Fibroblast of villous mesenchyme (primary cell): ENCODE data around the gene TSPAN3. TPM values are rescaled to one million over a fixed set of nuclear protein-coding genes. Genes with fewer than 3 reads are reported as not detected.

Source experiments
- DNase-seq: peaks from one replicate; pipeline ENCODE4 v3.0.0-alpha.2; 2010; ENCODE audit warnings: low read depth
- H3K4me3 ChIP-seq: 2 replicates; pipeline ENCODE4 v1.5.1; 2011; ENCODE audit warnings: low read depth, mild to moderate bottlenecking, low read length
- CTCF ChIP-seq: IDR thresholded peaks from 2 replicates; pipeline ENCODE4 v1.5.1; 2012; ENCODE audit warnings: low read depth, mild to moderate bottlenecking, low read length; ENCODE audit not compliant: insufficient read depth
- total RNA-seq: library from RNA; depleted of rRNA; stranded (reverse); fragments of >200 nt; gene quantifications from 2 replicates; pipeline ENCODE4 v1.2.3, GENCODE V29; 2012

TSPAN3 gene
- total RNA-seq, 1 donor = 203 TPM

- TF ChIP-seq CTCF = no peak
- DNase-seq = no peak
- H3K4me3 ChIP-seq = no peak overlapping the region
Observed at GRCh38 chr15:77097921-77098320, 27.0 kb upstream of the TSPAN3 start.

GRCh38 chr15:77097248-77097721 lies 26.4 kb upstream of the TSPAN3 start:
- DNase-seq = no peak
- TF ChIP-seq CTCF = no peak
- no peak overlapping the region for H3K4me3 ChIP-seq

- no peak overlapping the region for H3K4me3 ChIP-seq
- no peak for TF ChIP-seq CTCF
- DNase-seq = no peak
Observed at GRCh38 chr15:77096541-77096940, 25.6 kb upstream of the TSPAN3 start.

GRCh38 chr15:77096138-77096537 lies 25.2 kb upstream of the TSPAN3 start:
- TF ChIP-seq CTCF = no peak
- no peak for DNase-seq
- H3K4me3 ChIP-seq = no peak overlapping the region

- DNase-seq = no peak
- TF ChIP-seq CTCF = peak; percentile 30
- no peak overlapping the region for H3K4me3 ChIP-seq
Observed at GRCh38 chr15:77094397-77095030, 23.6 kb upstream of the TSPAN3 start.

- DNase-seq = no peak
- TF ChIP-seq CTCF = no peak
- H3K4me3 ChIP-seq = no peak overlapping the region
Observed at GRCh38 chr15:77093436-77093835, 22.5 kb upstream of the TSPAN3 start.

- no peak for DNase-seq
- H3K4me3 ChIP-seq = no peak overlapping the region
- no peak for TF ChIP-seq CTCF
Observed at GRCh38 chr15:77091097-77091496, 20.2 kb upstream of the TSPAN3 start.
